Osteoblast (primary cell): ENCODE data around the gene CGNL1. TPM values are rescaled to one million over a fixed set of nuclear protein-coding genes. Genes with fewer than 3 reads are reported as not detected.
A peak's percentile ranks its signal among the peaks of the same experiment; 100 is the strongest.

ENCODE experiments used
- DNase-seq: peaks from one replicate; pipeline ENCODE4 v3.0.0; 2011; ENCODE audit warnings: low spot score, mixed read lengths; ENCODE audit not compliant: insufficient read length; ENCODE audit errors: missing footprints
- H2AFZ ChIP-seq: 2 replicates; pipeline ENCODE4 v1.6.0; 2011; ENCODE audit warnings: mild to moderate bottlenecking, low read length
- H3K27ac ChIP-seq: 2 replicates; pipeline ENCODE4 v1.5.1; 2011; ENCODE audit warnings: mild to moderate bottlenecking, low read depth, low read length, moderate library complexity
- H3K27me3 ChIP-seq: 2 replicates; pipeline ENCODE4 v1.6.0; 2012; ENCODE audit warnings: mild to moderate bottlenecking, control low read depth, inconsistent platforms, low read length, moderate library complexity; ENCODE audit not compliant: insufficient read depth
- H3K36me3 ChIP-seq: 2 replicates; pipeline ENCODE4 v1.5.1; 2011; ENCODE audit warnings: mild to moderate bottlenecking, low read length, control low read depth, moderate library complexity; ENCODE audit not compliant: insufficient read depth
- H3K4me1 ChIP-seq: 2 replicates; pipeline ENCODE4 v1.5.1; 2011; ENCODE audit warnings: mild to moderate bottlenecking, low read length, control low read depth, moderate library complexity; ENCODE audit not compliant: insufficient read depth
- H3K4me2 ChIP-seq: 2 replicates; pipeline ENCODE4 v1.6.0; 2011; ENCODE audit warnings: mild to moderate bottlenecking, low read length; ENCODE audit not compliant: insufficient read depth
- H3K4me3 ChIP-seq: fragments of 200-600 bp; sonication (generic); 3 replicates; pipeline ENCODE4 v1.5.1; 2012; ENCODE audit warnings: mild to moderate bottlenecking, low read length, inconsistent platforms; ENCODE audit not compliant: insufficient read depth
- H3K79me2 ChIP-seq: 2 replicates; pipeline ENCODE4 v1.6.0; 2012; ENCODE audit warnings: mild to moderate bottlenecking, low read length, control low read depth, inconsistent platforms; ENCODE audit not compliant: insufficient read depth
- H3K9me3 ChIP-seq: 2 replicates; pipeline ENCODE4 v1.5.1; 2011; ENCODE audit warnings: low read depth, low read length, control low read depth
- H4K20me1 ChIP-seq: 2 replicates; pipeline ENCODE4 v1.6.0; 2012; ENCODE audit warnings: mild to moderate bottlenecking, low read length, control low read depth; ENCODE audit not compliant: insufficient read depth
- CTCF ChIP-seq: IDR thresholded peaks from 2 replicates; pipeline ENCODE4 v1.5.1; 2011; ENCODE audit warnings: mild to moderate bottlenecking, low read depth, low read length, moderate library complexity; ENCODE audit errors: extremely low read depth
- total RNA-seq: library from RNA; depleted of rRNA; stranded (reverse); fragments of >200 nt; gene quantifications from 2 replicates; pipeline ENCODE4 v1.2.3, GENCODE V29; 2012

The CGNL1 gene
- total RNA-seq, 1 donor: 1.1 TPM

DNA sequence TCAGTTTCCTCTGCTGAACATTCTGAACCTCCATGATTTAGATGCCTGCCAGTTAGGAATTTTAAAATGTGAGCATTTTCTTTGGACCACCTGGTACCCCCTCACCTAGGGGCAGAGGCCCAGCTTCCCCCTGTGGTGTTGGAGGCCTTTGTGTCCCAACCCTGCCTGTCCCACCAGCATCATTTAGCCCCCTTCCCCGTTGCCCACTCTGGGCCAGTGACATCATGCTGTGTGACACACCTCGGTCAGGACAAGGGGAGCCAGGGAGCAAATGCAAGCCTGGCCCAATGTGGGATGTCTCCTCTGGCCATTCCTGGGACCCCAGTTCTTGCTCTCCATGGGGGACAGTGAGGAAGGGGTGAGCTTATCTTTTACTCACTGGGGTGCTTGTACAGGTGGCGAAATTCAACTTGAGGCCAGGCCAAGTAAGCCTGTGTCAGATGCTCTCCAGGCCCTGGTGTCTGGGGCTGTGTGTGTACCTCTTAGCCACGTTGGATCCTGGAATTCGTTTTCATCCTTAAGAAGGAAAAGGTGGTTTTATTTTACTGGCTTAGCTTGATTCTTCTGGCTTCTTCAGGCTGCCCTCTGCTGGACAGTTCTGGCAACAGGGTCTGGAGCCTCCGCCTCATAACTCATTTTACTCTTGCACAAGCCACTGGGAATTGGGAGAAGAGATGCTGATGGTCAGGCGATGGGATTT is 165.7 kb downstream of the CGNL1 start:
- H3K27ac ChIP-seq: no peak overlapping the region
- no peaks in the 10 kb centered on the region for H3K36me3 ChIP-seq
- DNase-seq: peak; percentile 86
- H3K79me2 ChIP-seq: no peaks in the 10 kb centered on the region
- H3K4me3 ChIP-seq: no peak overlapping the region
- H4K20me1 ChIP-seq: no peaks in the 10 kb centered on the region
- peaks cover 9% of the 10 kb centered on the region for H3K4me1 ChIP-seq
- TF ChIP-seq CTCF: peak; percentile 94
- H2AFZ ChIP-seq: no peak overlapping the region
- peaks cover 27% of the 10 kb centered on the region for H3K27me3 ChIP-seq
- H3K4me2 ChIP-seq: no peak overlapping the region
- H3K9me3 ChIP-seq: no peaks in the 10 kb centered on the region

DNA sequence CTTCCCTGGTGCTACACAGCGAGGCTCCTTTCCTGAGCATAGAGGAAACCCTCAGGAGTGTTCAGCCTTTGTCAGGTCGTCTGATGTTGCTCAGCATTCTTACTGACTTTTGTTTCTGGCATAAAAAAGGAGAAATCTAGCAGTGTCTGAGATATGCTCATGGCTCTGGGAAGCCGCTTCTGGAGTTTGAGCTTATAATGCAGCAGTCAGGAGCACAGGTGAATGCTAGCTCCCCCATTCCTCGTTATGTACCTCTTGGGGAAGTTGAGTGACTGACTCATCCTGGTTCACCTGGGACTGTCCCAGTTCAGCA is 166.2 kb downstream of the CGNL1 start:
- no peak overlapping the region for H3K27ac ChIP-seq
- no peak overlapping the region for H2AFZ ChIP-seq
- H3K36me3 ChIP-seq: no peaks in the 10 kb centered on the region
- no peaks in the 10 kb centered on the region for H4K20me1 ChIP-seq
- H3K79me2 ChIP-seq: no peaks in the 10 kb centered on the region
- H3K4me3 ChIP-seq: no peak overlapping the region
- H3K9me3 ChIP-seq: no peaks in the 10 kb centered on the region
- no peak overlapping the region for H3K4me2 ChIP-seq
- H3K27me3 ChIP-seq: peaks cover 27% of the 10 kb centered on the region
- peak; percentile 22 for DNase-seq
- H3K4me1 ChIP-seq: peaks cover 4% of the 10 kb centered on the region
- TF ChIP-seq CTCF: no peak

- peak; percentile 38 for DNase-seq
- Histone ChIP-seq H3K27me3 (peaks cover 25% of the 10 kb centered on the region), H4K20me1 (no peaks in the 10 kb centered on the region), H3K36me3 (no peaks in the 10 kb centered on the region), H3K9me3 (no peaks in the 10 kb centered on the region), H3K4me2 (no peak overlapping the region), H3K27ac (no peak overlapping the region), H3K4me3 (no peak overlapping the region), H3K79me2 (no peaks in the 10 kb centered on the region), H2AFZ (no peak overlapping the region), H3K4me1 (no peaks in the 10 kb centered on the region)
- no peak for TF ChIP-seq CTCF
These were observed 168.7 kb downstream of the CGNL1 start for GRCh38 chr15:57544848-57545480.

DNA sequence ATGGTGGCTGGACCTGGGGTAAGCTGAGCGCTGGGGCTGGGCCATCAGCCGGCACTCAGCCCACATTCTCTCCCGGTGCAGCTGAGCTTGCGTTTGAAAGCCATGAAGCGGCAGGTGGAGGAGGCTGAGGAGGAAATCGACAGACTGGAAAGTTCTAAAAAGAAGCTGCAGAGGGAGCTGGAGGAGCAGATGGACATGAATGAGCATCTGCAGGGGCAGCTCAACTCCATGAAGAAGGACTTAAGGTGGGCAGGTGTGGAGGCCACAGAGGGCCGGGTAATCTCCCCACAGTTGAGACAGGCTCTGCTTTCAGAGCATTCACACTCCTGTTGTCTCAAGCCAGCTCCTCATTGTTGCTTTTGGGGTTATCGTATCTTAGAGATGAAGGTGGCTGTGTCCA is 169.7 kb downstream of the CGNL1 start:
- peak; percentile 58 for DNase-seq
- H3K9me3 ChIP-seq: no peaks in the 10 kb centered on the region
- no peaks in the 10 kb centered on the region for H4K20me1 ChIP-seq
- no peak overlapping the region for H3K27ac ChIP-seq
- no peaks in the 10 kb centered on the region for H3K79me2 ChIP-seq
- no peak overlapping the region for H3K4me3 ChIP-seq
- no peak overlapping the region for H3K4me2 ChIP-seq
- no peak for TF ChIP-seq CTCF
- peaks cover 2% of the 10 kb centered on the region for H3K4me1 ChIP-seq
- H2AFZ ChIP-seq: no peak overlapping the region
- peaks cover 25% of the 10 kb centered on the region for H3K27me3 ChIP-seq
- no peaks in the 10 kb centered on the region for H3K36me3 ChIP-seq
